OCI-LY3 (cell line): ENCODE data around the gene TMEM63B.

Experiments
- EZH2phosphoT487 ChIP-seq: fragments of 200-600 bp; shearing (Covaris generic); IDR thresholded peaks from 2 replicates; pipeline ENCODE4 v1.6.1; 2018; ENCODE audit warnings: antibody characterized with exemption, mixed run types, low read depth
- TF ChIP-seq, protein P1 (sequence below): fragments of 200-600, 300-600 bp; sonication (generic); IDR thresholded peaks from 2 replicates; pipeline ENCODE4 v1.5.1; 2014; ENCODE audit warnings: antibody characterized with exemption, low read length, low read depth

DNA sequence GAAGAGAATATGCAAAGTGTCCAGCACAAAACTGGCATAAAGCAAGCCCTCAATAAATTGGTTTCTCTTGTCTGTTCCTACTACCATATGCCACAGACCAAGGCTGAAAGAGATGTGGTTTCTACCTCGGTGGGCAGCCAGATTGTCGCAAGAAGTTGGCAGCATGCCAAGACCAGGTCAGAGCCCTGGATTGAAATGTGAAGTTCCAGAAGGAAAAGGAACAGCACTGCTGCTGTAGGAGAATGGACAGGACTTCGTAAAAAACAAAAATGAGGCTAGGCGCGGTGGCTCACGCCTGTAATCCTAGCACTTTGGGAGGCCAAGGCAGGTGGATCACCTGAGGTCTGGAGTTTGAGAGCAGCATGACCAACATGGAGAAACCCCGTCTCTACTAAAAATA, 22.2 kb upstream of the TMEM63B start:
- TF ChIP-seq, protein P1, sequence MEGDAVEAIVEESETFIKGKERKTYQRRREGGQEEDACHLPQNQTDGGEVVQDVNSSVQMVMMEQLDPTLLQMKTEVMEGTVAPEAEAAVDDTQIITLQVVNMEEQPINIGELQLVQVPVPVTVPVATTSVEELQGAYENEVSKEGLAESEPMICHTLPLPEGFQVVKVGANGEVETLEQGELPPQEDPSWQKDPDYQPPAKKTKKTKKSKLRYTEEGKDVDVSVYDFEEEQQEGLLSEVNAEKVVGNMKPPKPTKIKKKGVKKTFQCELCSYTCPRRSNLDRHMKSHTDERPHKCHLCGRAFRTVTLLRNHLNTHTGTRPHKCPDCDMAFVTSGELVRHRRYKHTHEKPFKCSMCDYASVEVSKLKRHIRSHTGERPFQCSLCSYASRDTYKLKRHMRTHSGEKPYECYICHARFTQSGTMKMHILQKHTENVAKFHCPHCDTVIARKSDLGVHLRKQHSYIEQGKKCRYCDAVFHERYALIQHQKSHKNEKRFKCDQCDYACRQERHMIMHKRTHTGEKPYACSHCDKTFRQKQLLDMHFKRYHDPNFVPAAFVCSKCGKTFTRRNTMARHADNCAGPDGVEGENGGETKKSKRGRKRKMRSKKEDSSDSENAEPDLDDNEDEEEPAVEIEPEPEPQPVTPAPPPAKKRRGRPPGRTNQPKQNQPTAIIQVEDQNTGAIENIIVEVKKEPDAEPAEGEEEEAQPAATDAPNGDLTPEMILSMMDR, result no peak
- no peak for TF ChIP-seq EZH2phosphoT487
